Natural killer cell (primary cell): ENCODE results near the gene GCNT2. TPM values are rescaled to one million over a fixed set of nuclear protein-coding genes. Genes with fewer than 3 reads are reported as not detected.

Experiments used
- ATAC-seq, 3 donors: fragments of 150-1000 bp in 2 of 3; fragments of 200-7000 bp in 1 of 3; cut with Tn5 transposase; 1 replicate in 1 of 3; 2 replicates in 2 of 3; pipeline ENCODE4 v1.10.0; 2021; ENCODE audit warnings: mild to moderate bottlenecking in 2 of 3, moderate library complexity in 2 of 3
- DNase-seq, 2 donors: peaks; one replicate each; pipeline versions ENCODE4 v3.0.0 to v3.0.0-alpha.2; 2013 to 2021; ENCODE audit warnings: mixed read lengths in 1 of 2
- H3K27ac ChIP-seq: one replicate; pipeline ENCODE4 v1.5.1; 2013; ENCODE audit warnings: mild to moderate bottlenecking, low read length
- H3K27me3 ChIP-seq: one replicate; pipeline ENCODE4 v1.6.1; 2013; ENCODE audit warnings: low read length; ENCODE audit not compliant: control insufficient read depth, insufficient read depth
- H3K36me3 ChIP-seq: one replicate; pipeline ENCODE4 v1.6.1; 2013; ENCODE audit warnings: low read length; ENCODE audit not compliant: control insufficient read depth, insufficient read depth
- H3K4me1 ChIP-seq: one replicate; pipeline ENCODE4 v1.6.1; 2013; ENCODE audit warnings: low read length; ENCODE audit not compliant: control insufficient read depth, insufficient read depth
- H3K4me3 ChIP-seq: one replicate; pipeline ENCODE4 v1.5.1; 2013; ENCODE audit warnings: low read length
- H3K9me3 ChIP-seq: one replicate; pipeline ENCODE4 v1.6.1; 2013; ENCODE audit warnings: low read length; ENCODE audit not compliant: control insufficient read depth, insufficient read depth
- H3K27ac Mint-ChIP-seq, 2 donors: one replicate each; pipeline ENCODE4 v1.8.0; 2022; ENCODE audit warnings: mild to moderate bottlenecking in 2 of 2, mixed read lengths in 2 of 2, moderate library complexity in 1 of 2
- H3K27me3 Mint-ChIP-seq, 2 donors: one replicate each; pipeline ENCODE4 v1.8.0; 2022; ENCODE audit warnings: low read depth in 2 of 2, mixed read lengths in 2 of 2
- H3K36me3 Mint-ChIP-seq: one replicate; pipeline ENCODE4 v1.8.0; 2022; ENCODE audit warnings: mixed read lengths
- H3K4me1 Mint-ChIP-seq, 2 donors: one replicate each; pipeline ENCODE4 v1.8.0; 2022; ENCODE audit warnings: mixed read lengths in 2 of 2
- H3K4me3 Mint-ChIP-seq: one replicate; pipeline ENCODE4 v1.8.0; 2022; ENCODE audit warnings: mild to moderate bottlenecking, moderate library complexity, mixed read lengths
- H3K9me3 Mint-ChIP-seq, 2 donors: one replicate each; pipeline ENCODE4 v1.8.0; 2022; ENCODE audit warnings: mixed read lengths in 2 of 2
- CTCF ChIP-seq: fragments of 200-600 bp; IDR thresholded peaks from one replicate; pipeline ENCODE4 v1.8.0; 2022; ENCODE audit warnings: antibody characterized with exemption
- WGBS: methylation state at CpG from one replicate; pipeline ENCODE4 v1.1.7; 2013; ENCODE audit warnings: missing lambda C conversion rate; ENCODE audit not compliant: insufficient coverage; 5-methylcytosine and 5-hydroxymethylcytosine counted together
- intact Hi-C: fragments of 100-400 bp; cut with micrococcal nuclease; formaldehyde crosslinking; loops from one replicate; pipeline ENCODE4 v1.14.2; 2022
- total RNA-seq, 4 donors: library from RNA; stranded (reverse); fragments of 120-200 nt in 1 of 4; gene quantifications; one replicate each; pipeline versions ENCODE4 v1.2.3 to v1.2.4, GENCODE V29; 2013 to 2022

Gene GCNT2
- total RNA-seq, 3 donors from 2014 or later (not counting 1 experiment from before 2014, with no cell fraction given), result 0.79 to 4.7 (median 0.80) TPM

- Histone ChIP-seq H3K9me3 (no peaks in the 10 kb centered on the region), H3K36me3 (no peaks in the 10 kb centered on the region), H3K27ac (no peak overlapping the region), H3K4me3 (no peak overlapping the region), H3K27me3 (no peaks in the 10 kb centered on the region), H3K4me1 (no peaks in the 10 kb centered on the region)
- Mint-ChIP-seq H3K4me1 (no peaks in the 10 kb centered on the region), H3K36me3 (no peaks in the 10 kb centered on the region), H3K4me3 (no peak overlapping the region), H3K27ac (no peak overlapping the region), H3K27me3 (peaks cover 2 to 7% of the 10 kb centered on the region in 2 donors), H3K9me3 (no peaks in the 10 kb centered on the region)
- DNase-seq (no peak), ATAC-seq (no peak)
- no peak for TF ChIP-seq CTCF
- 88% methylated on average over 6 of the region's 10 CpGs for WGBS
- intact Hi-C loops, result no loop called here
These were observed 61.8 kb downstream of the GCNT2 start for GRCh38 chr6:10582774-10583508.

- H3K27ac ChIP-seq, result no peak overlapping the region
- DNase-seq, result no peak
- 68% methylated on average over 3 of the region's 3 CpGs for WGBS
- no peaks in the 10 kb centered on the region for H3K9me3 Mint-ChIP-seq
- no peak overlapping the region for H3K4me3 Mint-ChIP-seq
- H3K27me3 Mint-ChIP-seq, result peaks cover 2 to 7% of the 10 kb centered on the region in 2 donors
- H3K4me1 ChIP-seq, result peaks cover 3% of the 10 kb centered on the region
- intact Hi-C loops, result no loop called here
- no peaks in the 10 kb centered on the region for H3K36me3 Mint-ChIP-seq
- no peak for ATAC-seq
- H3K36me3 ChIP-seq, result no peaks in the 10 kb centered on the region
- TF ChIP-seq CTCF, result no peak
- no peaks in the 10 kb centered on the region for H3K27me3 ChIP-seq
- H3K9me3 ChIP-seq, result no peaks in the 10 kb centered on the region
- no peak overlapping the region for H3K4me3 ChIP-seq
- no peaks in the 10 kb centered on the region for H3K4me1 Mint-ChIP-seq
- no peak overlapping the region for H3K27ac Mint-ChIP-seq
These were observed 62.4 kb downstream of the GCNT2 start for GRCh38 chr6:10583509-10583901.

- TF ChIP-seq CTCF, result no peak
- H3K4me1 Mint-ChIP-seq, result no peaks in the 10 kb centered on the region
- DNase-seq (no peak), ATAC-seq (no peak)
- H3K4me3 Mint-ChIP-seq, result no peak overlapping the region
- no peaks in the 10 kb centered on the region for H3K9me3 Mint-ChIP-seq
- Histone ChIP-seq H3K4me3 (no peak overlapping the region), H3K4me1 (peaks cover 3% of the 10 kb centered on the region), H3K27ac (no peak overlapping the region), H3K9me3 (no peaks in the 10 kb centered on the region), H3K27me3 (no peaks in the 10 kb centered on the region), H3K36me3 (no peaks in the 10 kb centered on the region)
- intact Hi-C loops, result no loop called here
- peaks cover 2 to 7% of the 10 kb centered on the region in 2 donors for H3K27me3 Mint-ChIP-seq
- peak overlapping the region in 1 of 2 donors; percentile 12 for H3K27ac Mint-ChIP-seq
- no peaks in the 10 kb centered on the region for H3K36me3 Mint-ChIP-seq
- WGBS, result 100% methylated on average over 3 of the region's 3 CpGs
These were observed 63.5 kb downstream of the GCNT2 start for GRCh38 chr6:10584607-10585006.
